DMS 273 treated with DMSO at 0.1 percent for 48 hours (cell line): ENCODE measurements around the gene ULK4.
"Not testable (repeated sequence)": the region's sequence is repeated elsewhere in the genome, so short reads cannot be mapped to it uniquely, and the experiment has no call there.

Experiments
- DNase-seq: peaks from one replicate; lab custom pipeline; 2025; lab: John Stamatoyannopoulos, UW

ULK4 gene

GRCh38 chr3:41502023-41502422 lies 459.9 kb downstream of the ULK4 start:
- no peak for DNase-seq

- no peak for DNase-seq
Observed at GRCh38 chr3:41498847-41499246, 463.1 kb downstream of the ULK4 start.

GRCh38 chr3:41490360-41490759 lies 471.5 kb downstream of the ULK4 start:
- DNase-seq, result no peak

GRCh38 chr3:41489231-41489630 lies 472.7 kb downstream of the ULK4 start:
- DNase-seq, result no peak

GRCh38 chr3:41488501-41488900 lies 473.4 kb downstream of the ULK4 start:
- no peak for DNase-seq

GRCh38 chr3:41485484-41485883 lies 476.4 kb downstream of the ULK4 start:
- no peak for DNase-seq

GRCh38 chr3:41482134-41482533 lies 479.8 kb downstream of the ULK4 start:
- no peak for DNase-seq

- DNase-seq, result no peak
Observed at GRCh38 chr3:41478278-41478677, 483.6 kb downstream of the ULK4 start.

GRCh38 chr3:41477399-41478014 lies 484.4 kb downstream of the ULK4 start:
- DNase-seq, result no peak

- no peak for DNase-seq
Observed at GRCh38 chr3:41469083-41469482, 492.8 kb downstream of the ULK4 start.

- no peak for DNase-seq
Observed at GRCh38 chr3:41467481-41467880, 494.4 kb downstream of the ULK4 start.

GRCh38 chr3:41464858-41465257 lies 497.0 kb downstream of the ULK4 start:
- no peak for DNase-seq

- no peak for DNase-seq
Observed at GRCh38 chr3:41464401-41464800, 497.5 kb downstream of the ULK4 start.

GRCh38 chr3:41462103-41462691 lies 499.7 kb downstream of the ULK4 start:
- no peak for DNase-seq

GRCh38 chr3:41460736-41461135 lies 501.2 kb downstream of the ULK4 start:
- no peak for DNase-seq

GRCh38 chr3:41457176-41457575 lies 504.7 kb downstream of the ULK4 start:
- DNase-seq, result no peak

- no peak for DNase-seq
Observed at GRCh38 chr3:41456162-41456561, 505.7 kb downstream of the ULK4 start.

GRCh38 chr3:41453618-41454017 lies 508.3 kb downstream of the ULK4 start:
- not testable (repeated sequence) for DNase-seq

GRCh38 chr3:41450416-41451231 lies 511.3 kb downstream of the ULK4 start:
- DNase-seq, result no peak

- DNase-seq, result no peak
Observed at GRCh38 chr3:41448396-41448795, 513.5 kb downstream of the ULK4 start.

GRCh38 chr3:41447701-41448100 lies 514.2 kb downstream of the ULK4 start:
- no peak for DNase-seq

- not testable (repeated sequence) for DNase-seq
Observed at GRCh38 chr3:41446316-41446715, 515.6 kb downstream of the ULK4 start.

GRCh38 chr3:41441568-41441967 lies 520.3 kb downstream of the ULK4 start:
- no peak for DNase-seq
